Measurements from ENCODE around the gene TDRD7.
A peak's percentile ranks its signal among the peaks of the same experiment; 100 is the strongest.

TDRD7 gene

GRCh38 chr9:97387936-97388684 is 23.8 kb upstream of the TDRD7 start:
- no peak for DNase-seq

GRCh38 chr9:97388721-97389238 is 23.1 kb upstream of the TDRD7 start:
- peak; percentile 74 for DNase-seq

- no peak for DNase-seq
These were observed 22.6 kb upstream of the TDRD7 start for GRCh38 chr9:97389249-97389648.

- no peak for DNase-seq
These were observed 21.0 kb upstream of the TDRD7 start for GRCh38 chr9:97390791-97391406.

- DNase-seq = no peak
These were observed 17.0 kb upstream of the TDRD7 start for GRCh38 chr9:97394881-97395280.

- no peak for DNase-seq
These were observed 16.2 kb upstream of the TDRD7 start for GRCh38 chr9:97395745-97396144.

GRCh38 chr9:97396256-97396655 is 15.6 kb upstream of the TDRD7 start:
- DNase-seq = no peak

GRCh38 chr9:97397220-97397619 is 14.7 kb upstream of the TDRD7 start:
- no peak for DNase-seq

- DNase-seq = peak; percentile 61
These were observed 12.7 kb upstream of the TDRD7 start for GRCh38 chr9:97398999-97399758.

- no peak for DNase-seq
These were observed 8.1 kb upstream of the TDRD7 start for GRCh38 chr9:97403746-97404316.

GRCh38 chr9:97405551-97405950 is 6.3 kb upstream of the TDRD7 start:
- no peak for DNase-seq

GRCh38 chr9:97406620-97407177 is 5.2 kb upstream of the TDRD7 start:
- no peak for DNase-seq

GRCh38 chr9:97408562-97408961 is 3.3 kb upstream of the TDRD7 start:
- no peak for DNase-seq

- DNase-seq = no peak
These were observed 482 bp upstream of the TDRD7 start for GRCh38 chr9:97411440-97411788.

GRCh38 chr9:97412626-97413385 is 910 bp downstream of the TDRD7 start:
- DNase-seq = no peak

GRCh38 chr9:97413462-97413861 is 1.6 kb downstream of the TDRD7 start:
- DNase-seq = no peak

GRCh38 chr9:97415146-97415545 is 3.2 kb downstream of the TDRD7 start:
- DNase-seq = no peak

- DNase-seq = no peak
These were observed 7.0 kb downstream of the TDRD7 start for GRCh38 chr9:97418880-97419279.

GRCh38 chr9:97419309-97419867 is 7.5 kb downstream of the TDRD7 start:
- DNase-seq = no peak

GRCh38 chr9:97425336-97425972 is 13.6 kb downstream of the TDRD7 start:
- DNase-seq = no peak

- DNase-seq = no peak
These were observed 14.1 kb downstream of the TDRD7 start for GRCh38 chr9:97425973-97426336.

- DNase-seq = no peak
These were observed 16.0 kb downstream of the TDRD7 start for GRCh38 chr9:97427885-97428284.

All from CD4-positive, alpha-beta T cell treated with Interleukin-15 for 1 hour (primary cell).